Mammary microvascular endothelial cell (primary cell): ENCODE results near the gene ZNF613. TPM values are rescaled to one million over a fixed set of nuclear protein-coding genes. Genes with fewer than 3 reads are reported as not detected.

Experiments
- total RNA-seq: library from RNA; depleted of rRNA; stranded (reverse); fragments of >200 nt; gene quantifications from 2 replicates; pipeline ENCODE4 v1.2.3, GENCODE V29; 2015

Gene ZNF613
- total RNA-seq, result 3.1 TPM in 2 replicates

DNA sequence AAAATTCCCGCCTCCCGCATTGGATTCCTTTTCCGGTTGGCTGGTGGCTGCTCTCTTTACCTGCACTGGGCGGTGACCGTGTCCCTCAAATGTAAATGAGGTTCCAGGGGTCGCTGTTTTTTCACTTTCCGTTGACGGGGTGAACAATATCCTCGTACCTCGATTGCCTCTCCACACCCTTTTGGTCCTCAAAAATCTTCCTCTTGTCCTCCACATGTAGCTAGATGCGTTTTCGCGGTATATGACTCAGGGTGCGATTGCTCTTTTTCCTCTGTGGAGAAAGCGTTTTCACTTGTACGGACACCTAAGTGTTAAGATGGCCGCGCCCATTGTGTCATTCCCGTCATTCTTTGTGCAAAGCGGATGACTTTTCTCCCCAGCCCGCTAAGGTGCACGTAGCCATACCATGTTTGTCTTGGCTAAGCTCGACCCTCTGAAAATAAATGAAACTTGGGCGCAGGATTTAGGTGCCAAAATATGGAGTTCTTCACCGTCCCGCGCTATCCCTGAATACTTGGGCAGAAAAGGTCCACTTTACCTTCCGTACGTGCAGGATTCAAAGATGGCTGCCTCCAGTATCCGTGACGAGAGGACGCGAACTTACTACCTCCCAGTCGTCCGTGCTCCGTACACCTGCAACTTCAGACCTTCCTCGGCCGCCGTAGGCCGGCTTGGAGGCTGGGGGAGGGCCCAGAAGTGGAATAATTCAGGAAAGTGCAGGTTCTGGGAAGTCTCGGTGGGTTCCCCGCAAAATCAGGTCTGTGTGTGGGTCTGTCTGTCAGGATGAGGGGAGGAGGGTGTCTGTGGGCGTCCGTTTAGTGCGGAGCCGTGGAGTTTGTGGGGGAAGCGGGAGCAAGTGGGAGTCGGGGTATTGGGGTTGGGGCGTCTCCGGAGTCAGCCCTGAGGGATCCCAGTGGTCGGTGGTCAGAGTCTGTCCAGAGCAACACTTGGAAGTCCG lies at the start of gene ZNF613:
TSS of gene ZNF613 (plus strand) at position 689 of the 958 bp plus-strand sequence. CDS start 8,749 bp downstream, outside the sequence.

DNA sequence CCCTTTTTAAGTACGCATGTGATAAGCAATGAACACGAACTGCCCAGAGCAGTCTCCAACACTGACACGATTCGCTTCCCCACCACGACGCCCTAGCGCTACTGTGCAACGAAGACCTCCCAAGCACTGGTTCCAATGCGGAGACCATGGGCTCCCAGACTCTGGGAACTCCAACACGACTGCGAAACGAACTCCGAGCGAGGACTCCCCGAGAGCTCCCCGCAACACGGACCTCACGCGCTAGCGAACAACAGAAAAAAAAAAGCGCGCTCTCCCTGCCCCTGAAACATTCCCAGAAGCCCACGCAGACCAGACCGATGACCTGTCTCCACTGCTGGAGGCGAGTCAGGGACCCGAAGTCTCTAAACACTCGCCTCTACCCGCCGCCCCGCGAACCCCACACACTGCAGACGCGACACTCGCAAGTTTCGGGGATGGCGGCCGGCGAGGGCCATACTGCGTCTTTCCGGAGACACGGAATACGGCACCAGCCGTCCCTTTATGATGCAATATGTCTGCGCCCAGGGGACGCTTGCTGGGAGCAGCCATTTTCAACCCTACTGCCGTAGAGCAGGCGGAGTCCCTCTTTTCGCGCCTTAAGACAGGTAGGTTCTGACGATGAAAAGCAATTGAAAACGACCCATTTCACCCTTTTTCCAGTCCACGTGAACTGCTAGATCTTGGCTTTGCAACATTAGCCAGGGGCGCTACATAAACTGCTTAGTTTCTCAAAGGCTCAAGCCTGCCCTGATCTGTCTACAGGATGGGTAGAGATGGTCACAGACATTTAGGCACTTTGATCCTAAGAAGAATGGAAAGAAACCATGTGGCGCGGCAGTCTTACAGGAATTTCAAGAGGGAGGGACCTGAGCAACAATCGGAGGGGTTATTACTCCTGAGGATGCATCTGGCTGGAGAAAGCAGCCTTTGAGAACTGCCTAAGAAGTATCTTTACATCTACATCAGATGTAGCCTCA lies 39.5 kb upstream of the ZNF613 start, which contains the start of gene ZNF577:
TSS of gene ZNF577 (minus strand) at position 430 of the 977 bp plus-strand sequence. CDS start 7,569 bp downstream, outside the sequence.

DNA sequence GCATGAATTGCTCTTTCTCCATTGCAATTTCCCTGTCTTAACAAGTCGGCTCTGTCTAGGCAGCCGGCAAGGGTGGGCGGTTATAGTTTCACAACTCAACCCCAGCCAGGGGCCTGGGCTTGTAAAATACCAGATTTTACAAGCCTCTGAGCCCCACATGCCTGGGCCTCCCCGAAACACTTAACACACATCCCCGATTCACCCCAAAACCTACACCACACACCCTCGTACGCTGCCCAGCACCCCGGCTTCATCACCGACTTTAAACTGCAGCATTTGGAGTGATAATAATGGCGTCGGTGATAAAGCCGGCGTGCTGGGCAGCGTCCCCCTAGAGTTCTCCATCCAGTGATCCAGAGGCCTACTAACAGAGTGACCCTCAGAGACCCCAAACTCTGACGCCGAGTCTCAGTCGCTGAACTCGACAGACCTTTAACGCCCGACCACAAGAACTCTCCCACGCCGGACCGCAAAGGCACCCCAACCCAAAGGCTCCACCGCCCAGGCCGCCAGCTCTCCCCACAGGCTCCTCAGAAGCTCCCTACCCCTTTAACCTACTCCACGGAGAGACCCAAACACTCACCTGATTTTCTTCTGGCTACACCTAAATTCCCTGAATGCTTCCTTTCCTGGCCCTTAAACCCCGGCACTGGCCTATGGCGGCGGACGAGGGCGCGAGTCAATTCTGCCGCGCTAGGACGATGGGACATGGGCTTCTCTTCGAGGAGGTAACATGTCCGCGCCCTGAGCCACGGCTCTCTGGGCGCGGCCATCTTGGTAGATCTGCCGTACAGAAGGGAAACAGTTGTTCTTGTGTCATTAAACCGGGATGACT lies 22.7 kb upstream of the ZNF613 start, which contains the start of gene ZNF649:
TSS of gene ZNF649 (minus strand) at position 687 of the 835 bp plus-strand sequence. CDS start 4,910 bp downstream, outside the sequence.

GRCh38 chr19:51986309-51987291 lies 59.3 kb downstream of the ZNF613 start, which contains the start of gene ZNF350:
Gene ZNF350 (minus strand): TSS chr19:51986840. CDS start chr19:51974360, 12,480 bp downstream.

Other genes starting within 250 kb of the ZNF613 start
- gene SPACA6, start 234.1 kb upstream of the ZNF613 start, total RNA-seq, result 5.5 and 10.5 TPM in 2 replicates
- gene HAS1, start 203.5 kb upstream of the ZNF613 start, total RNA-seq, result not detected in 2 replicates
- not detected in 2 replicates for gene FPR1, start 175.6 kb upstream of the ZNF613 start, total RNA-seq
- gene FPR2, start 166.3 kb upstream of the ZNF613 start, total RNA-seq, result not detected in 2 replicates
- not detected in 2 replicates for gene FPR3, start 132.3 kb upstream of the ZNF613 start, total RNA-seq
- gene ZNF577, start 39.5 kb upstream of the ZNF613 start, total RNA-seq, result 0.87 and 1.3 TPM in 2 replicates
- gene ZNF649, start 22.5 kb upstream of the ZNF613 start, total RNA-seq, result 4.3 and 4.5 TPM in 2 replicates
- gene ZNF350, start 59.4 kb downstream of the ZNF613 start, total RNA-seq, result 3.1 and 4.7 TPM in 2 replicates
- gene ZNF615, start 80.7 kb downstream of the ZNF613 start, total RNA-seq, result 5.1 and 7.7 TPM in 2 replicates
- 5.7 and 6.0 TPM in 2 replicates for gene ZNF614, start 100.9 kb downstream of the ZNF613 start, total RNA-seq
- gene ZNF432, start 121.4 kb downstream of the ZNF613 start, total RNA-seq, result 2.1 and 2.7 TPM in 2 replicates
- gene ZNF841, start 168.3 kb downstream of the ZNF613 start, total RNA-seq, result 5.7 and 6.7 TPM in 2 replicates
- gene ZNF616, start 212.5 kb downstream of the ZNF613 start, total RNA-seq, result 4.4 and 4.7 TPM in 2 replicates
- gene ZNF836, start 244.1 kb downstream of the ZNF613 start, total RNA-seq, result 3.3 and 4.2 TPM in 2 replicates